RKO (cell line): ENCODE data around the gene LIPT1.
A peak's percentile ranks its signal among the peaks of the same experiment; 100 is the strongest.
"Not testable (repeated sequence)": the region's sequence is repeated elsewhere in the genome, so short reads cannot be mapped to it uniquely, and the experiment has no call there.

Experiments used
- DNase-seq: peaks from one replicate; pipeline ENCODE4 v3.0.0-alpha.2; 2016; ENCODE audit warnings: low spot score

The LIPT1 gene

DNA sequence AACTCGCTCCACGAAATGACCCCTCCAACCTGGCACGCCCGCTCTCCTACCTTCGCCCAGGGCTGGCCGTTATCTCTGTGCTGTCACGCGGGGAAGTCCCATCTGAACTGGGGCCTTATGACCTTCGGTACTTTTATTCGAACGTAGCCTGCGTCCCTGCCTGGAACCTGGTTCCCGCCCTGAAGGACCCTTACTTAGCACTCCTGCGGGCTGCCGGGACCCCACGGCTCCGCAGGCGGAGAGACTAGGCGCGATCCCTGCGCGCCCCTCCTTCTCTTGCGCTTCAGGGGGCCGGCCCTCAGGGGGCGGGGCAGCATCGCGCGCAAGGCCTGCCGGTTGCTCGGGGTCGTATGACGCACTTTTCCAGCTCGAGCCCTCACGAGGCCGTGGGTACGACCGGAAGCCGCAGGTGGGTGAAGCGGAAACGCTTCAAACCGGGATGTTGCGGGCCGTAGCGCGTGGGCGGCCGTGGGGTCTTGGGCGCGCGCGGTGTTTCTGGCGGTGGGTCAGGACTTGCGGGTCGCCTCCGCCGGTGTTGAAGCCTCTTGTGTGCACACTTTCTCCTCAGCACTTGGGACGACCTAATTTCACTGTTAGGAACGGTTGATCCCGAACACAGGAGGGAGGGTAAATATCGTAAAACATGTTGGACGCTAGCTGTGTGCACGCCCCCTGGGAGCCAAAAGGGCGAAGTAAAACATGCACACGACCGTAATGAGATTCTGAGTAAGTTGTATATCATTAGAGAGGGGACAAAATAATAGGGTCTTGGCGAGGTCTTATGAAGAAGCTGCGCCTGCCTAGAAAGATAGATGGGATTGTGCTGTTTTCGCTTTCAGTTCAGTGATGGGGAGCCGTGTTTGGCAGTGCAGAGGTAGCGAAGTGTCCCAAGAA, at the start of gene LIPT1, which contains the start of gene TSGA10:
Gene LIPT1 (plus strand): TSS at position 325 of the 894 bp plus-strand sequence. CDS start 6,991 bp downstream, outside the sequence.
Gene TSGA10 (minus strand): TSS at position 300 of the 894 bp plus-strand sequence. CDS start 45,503 bp downstream, outside the sequence.
- peak; percentile 94 for DNase-seq

GRCh38 chr2:99106913-99107312, 47.9 kb upstream of the LIPT1 start:
- DNase-seq, result no peak

DNA sequence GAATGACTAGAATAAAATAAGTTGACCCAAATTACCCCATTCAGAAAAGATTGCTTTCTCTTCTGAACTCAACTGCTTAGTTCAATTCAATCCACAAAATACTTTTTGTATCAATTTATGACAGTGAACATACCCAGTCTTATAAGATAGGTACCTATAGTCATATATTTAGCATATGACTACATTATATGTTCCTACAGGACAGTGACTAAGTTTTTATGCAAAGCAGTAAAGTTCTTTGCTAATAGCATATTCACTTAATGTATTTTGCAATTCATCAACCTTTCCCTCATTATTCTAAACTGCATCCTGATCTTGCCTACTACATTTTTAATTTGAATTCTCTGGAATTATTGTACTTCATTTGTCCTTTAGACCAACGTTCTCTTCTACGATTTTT, 43.5 kb upstream of the LIPT1 start:
- no peak for DNase-seq

DNA sequence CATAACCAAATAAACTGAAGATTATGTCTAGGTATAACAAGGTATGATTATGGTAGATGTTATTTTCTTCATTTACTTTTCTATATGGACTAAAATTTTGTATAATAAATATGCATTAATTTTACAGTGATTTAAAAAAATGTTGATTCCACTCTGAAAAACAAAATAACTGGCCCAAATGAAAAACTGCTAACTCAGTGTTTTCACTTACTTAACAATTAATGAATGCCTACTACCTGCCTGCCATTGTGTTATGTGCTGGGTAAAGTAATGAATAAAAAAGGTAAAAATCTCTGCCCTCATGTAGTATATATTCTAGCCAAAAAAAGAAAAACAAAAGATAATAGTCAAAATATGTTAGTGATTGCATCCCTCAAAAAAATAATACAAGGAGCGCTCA, 42.8 kb upstream of the LIPT1 start:
- DNase-seq, result no peak

DNA sequence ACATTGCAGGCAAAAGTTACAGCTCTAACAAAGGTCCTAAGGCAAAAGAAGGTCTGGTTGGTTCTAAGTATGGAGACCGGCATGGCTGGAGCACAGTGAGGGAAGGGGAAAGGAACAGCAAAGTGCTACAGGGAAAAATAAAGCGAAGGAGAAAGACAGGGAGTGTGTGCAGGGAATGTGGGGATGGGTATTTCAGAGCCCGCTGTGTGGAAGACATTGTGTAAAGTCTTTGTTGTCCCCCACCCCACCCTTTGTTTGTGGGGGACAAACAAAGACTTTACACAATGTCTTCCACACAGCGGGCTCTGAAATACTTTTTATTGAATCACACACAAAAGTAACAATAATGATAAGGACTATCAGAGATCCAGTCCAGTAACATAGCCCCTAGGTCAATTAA, 42.1 kb upstream of the LIPT1 start:
- no peak for DNase-seq

DNA sequence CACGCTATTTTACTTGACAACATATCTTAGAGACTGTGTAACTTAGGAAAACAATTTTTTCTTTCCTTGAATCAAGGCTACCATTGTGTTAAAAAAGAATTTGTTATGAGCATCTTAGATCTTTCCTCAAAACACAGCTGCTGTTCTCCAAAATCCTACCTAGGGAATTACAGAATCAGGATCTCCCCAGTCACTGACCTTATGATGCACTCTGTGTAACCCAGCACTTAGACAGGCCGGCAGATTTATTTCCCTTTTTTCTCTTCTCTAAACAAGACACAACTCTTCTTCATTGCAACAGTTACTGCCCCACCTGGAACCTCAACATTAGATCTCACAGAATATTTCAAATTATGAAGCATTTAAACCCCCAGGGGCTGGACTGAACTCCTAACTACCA, 26.8 kb upstream of the LIPT1 start:
- no peak for DNase-seq

DNA sequence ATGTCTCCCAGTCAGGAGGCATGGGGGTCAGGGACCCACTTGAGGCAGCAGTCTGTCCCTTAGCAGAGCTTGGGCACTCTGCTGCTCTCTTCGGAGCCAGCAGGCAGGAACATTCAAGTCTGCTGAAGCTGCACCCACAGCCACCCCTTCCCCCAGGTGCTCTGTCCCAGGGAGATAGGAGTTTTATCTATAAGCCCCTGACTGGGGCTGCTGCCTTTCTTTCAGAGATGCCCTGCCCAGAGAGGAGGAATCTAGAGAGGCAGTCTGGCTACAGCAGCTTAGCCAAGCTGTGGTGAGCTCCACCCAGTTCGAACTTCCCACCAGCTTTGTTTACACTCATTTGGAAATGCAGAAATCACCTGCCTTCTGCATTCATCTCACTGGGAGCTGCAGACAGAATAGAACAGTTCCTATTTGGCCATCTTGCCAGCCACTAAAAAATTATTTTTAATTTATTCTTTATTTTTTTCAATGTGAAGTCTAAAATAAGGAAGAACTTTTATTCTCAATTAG, 19.7 kb upstream of the LIPT1 start:
- DNase-seq, result not testable (repeated sequence)

GRCh38 chr2:99139003-99139402, 15.8 kb upstream of the LIPT1 start:
- DNase-seq, result peak; percentile 17

DNA sequence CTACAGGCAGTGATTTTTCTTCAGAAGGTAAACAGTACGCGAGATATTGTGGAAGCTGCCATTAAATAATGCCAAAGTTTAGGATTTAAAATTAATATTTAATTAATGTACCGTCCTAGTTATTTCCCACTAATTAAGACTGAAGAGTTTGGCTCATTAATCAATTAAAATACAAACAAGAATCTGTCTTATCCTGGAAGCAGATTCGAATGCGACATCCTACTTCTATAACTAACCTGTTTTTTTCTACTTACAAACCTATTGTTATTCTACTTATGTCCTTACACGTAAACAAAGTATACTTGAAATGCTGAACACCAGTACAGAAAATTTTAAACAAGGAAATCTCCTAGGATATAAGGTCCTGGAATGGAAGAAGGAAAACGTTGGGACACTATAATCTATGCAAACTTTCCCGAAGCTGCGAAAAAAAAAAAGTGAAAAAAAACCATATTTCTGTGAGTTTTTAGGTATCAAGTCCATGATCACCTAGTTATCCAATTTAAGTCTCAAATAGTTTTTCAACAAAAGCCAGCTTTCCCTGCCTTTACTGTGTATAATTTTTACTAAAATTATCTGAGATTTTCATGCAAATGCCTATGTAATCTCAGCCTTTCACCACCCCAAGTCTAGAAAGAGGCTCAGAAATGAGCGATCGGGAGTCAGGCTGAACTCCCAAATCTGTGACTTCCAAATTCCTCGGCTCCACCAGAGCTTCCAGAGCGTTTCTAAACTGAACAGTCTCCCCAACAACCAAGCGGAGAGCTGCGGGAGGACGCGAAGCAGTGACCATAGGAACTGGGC, 14.5 kb upstream of the LIPT1 start:
- DNase-seq, result no peak

DNA sequence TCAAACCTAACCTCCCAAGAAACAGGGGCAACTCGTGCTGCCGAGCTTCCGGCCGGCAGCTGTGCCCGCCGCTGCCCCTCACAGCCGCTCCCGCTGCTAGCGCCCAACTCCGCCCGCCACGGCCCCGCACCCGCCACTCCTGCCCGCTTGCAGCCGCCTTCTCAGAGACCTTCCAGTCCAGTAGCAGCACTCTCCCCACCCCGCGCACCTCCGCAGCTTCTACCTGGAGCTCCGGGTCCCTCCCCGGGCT, 14.0 kb upstream of the LIPT1 start:
- peak; percentile 78 for DNase-seq

GRCh38 chr2:99141110-99142108, 13.4 kb upstream of the LIPT1 start, which contains the start of gene C2orf15:
Gene C2orf15, plus strand, starts transcription at chr2:99141707. Its CDS starts 8,852 bp downstream, at chr2:99150559.
- peak; percentile 92 for DNase-seq

GRCh38 chr2:99150706-99151105, 4.1 kb upstream of the LIPT1 start:
- no peak for DNase-seq

DNA sequence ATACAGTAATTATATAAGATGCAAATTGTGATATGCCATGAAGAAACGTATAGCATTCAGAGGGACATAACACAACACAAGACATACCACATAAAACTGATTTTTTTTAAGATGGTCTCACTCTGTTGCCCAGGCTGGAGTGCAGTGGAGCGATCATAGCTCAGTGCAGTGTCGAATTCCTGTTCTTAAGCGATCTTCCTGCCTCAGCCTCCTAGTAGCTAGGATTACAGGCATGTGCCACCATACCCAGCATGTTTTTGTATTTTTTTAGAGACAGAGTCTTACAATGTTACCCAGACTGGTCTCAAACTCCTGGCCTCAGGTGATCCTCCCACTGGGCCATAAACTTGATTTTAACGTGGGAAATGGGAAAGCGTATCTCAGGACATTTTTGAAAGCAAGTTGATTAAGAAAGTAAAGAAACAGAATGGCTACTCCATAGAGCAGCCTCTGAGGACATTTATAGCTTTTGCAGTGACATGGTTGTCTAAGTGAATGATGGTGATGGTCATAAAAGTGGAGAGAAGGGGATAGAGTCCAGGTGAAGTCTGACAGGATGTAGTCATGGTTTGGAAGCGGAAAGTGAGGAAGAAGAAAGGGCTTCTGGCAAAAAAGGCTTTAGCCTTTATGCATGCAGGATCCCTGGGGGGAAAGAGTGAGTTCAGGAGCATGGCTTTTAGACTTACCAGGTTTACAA, 2.4 kb upstream of the LIPT1 start:
- no peak for DNase-seq

- DNase-seq, result peak; percentile 37
Observed at GRCh38 chr2:99153921-99154604, 704 bp upstream of the LIPT1 start.

DNA sequence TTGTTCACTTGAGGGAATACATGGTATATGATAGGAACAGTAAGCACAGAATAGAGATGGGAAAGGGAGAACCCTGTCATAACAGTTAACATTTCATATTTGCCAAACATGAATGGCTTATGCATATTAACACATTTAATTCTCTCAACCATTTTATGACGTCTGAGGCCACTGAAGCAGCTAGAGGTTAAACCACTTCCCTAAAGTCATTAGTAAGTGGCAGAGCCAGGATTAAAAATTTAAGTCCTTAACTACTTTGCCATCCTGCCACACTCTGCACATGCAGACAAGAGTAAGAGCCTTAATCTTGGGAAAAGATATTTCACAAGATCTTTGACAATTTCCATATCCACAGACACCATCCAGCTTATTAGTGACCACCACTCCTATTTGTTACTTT, 2.1 kb downstream of the LIPT1 start:
- DNase-seq, result no peak

DNA sequence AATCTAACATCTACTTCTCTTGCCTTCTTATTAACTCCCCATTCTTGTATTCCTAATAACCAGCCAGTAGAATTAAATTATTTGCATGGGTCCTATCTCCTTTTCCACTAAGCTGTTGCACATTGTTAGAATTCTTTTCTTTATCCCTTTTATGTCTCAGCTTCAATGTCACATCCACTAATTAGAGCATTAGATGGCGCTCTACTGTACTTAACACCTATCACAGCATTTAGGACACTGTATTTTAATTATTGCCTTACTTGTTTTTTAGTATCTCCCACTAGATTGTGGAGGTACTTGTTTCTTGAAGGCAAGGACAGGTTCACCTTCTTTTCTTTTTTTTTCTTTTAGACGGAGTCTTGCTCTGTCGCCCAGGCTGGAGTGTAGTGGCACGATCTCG, 3.8 kb downstream of the LIPT1 start:
- no peak for DNase-seq

GRCh38 chr2:99159594-99159993, 4.8 kb downstream of the LIPT1 start:
- DNase-seq, result no peak

DNA sequence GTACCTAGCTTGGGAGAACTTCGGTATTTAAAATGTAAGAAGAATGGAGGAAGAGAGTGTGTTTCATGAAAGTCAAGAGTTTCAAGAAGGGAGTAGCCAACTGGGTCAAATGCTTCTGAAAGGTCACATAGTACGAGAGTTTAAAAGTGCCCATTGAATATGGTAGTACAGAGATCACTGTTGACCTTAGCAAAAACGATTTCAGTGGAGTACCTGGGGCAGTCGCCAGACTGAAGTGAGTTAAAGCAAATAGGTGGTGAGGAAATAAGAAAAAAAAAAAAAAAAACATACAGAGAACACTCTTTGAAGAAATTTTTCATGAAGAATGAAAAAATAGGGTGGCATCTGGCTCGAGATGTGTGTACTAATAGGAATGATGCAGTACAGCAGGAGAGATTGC, 11.5 kb downstream of the LIPT1 start:
- no peak for DNase-seq

DNA sequence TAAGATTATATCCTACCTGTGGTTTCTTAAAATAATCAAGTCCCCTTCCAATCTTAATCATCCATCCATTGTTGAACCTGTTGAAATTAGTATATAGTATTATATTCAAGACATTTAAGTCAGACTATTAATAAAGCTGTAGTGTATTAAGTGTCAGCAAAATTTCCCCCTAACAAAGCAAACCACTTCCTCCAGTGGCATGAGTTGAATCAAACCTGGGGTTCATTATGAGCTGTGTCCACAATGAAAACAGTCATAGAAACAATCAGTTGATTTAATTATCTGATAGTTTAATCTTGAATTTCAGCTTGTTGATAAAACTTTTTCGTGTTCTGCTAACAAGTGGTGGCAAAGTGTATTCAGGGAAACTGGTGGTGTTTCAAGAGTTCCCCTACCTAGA, 14.8 kb downstream of the LIPT1 start:
- DNase-seq, result no peak

DNA sequence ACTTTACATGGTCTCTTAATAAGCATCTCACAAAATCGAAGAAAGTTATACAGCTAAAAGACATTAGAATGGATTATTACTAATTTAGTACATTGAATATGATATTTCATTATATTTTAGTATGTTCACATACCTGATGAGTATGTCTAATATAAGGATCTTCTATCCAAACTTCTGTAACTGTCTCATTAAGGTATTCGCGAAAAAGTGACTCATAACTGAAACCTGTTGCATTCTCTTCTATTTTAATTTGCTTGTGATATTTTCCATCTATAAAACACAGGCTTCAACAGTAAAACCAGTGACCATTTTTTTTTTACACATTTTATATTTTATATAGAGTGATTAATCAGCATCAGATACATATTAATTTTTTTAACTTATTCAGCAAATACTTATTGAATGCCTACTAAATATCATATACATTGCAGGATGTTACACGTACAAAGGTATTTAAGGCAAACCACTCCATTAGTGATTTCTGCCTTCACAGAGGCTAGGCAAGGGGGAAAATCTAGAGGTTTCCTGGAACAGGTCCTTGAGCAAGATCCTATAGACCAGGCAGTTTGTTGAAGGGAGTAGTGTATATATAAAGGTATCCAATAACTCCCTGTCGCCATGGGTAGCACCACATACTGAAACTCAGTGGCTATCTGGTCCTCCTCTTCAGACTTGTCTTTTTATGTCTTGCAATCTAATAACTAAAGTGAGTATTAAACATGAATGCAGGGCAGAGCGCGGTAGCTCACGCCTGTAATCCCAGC, 16.8 kb downstream of the LIPT1 start:
- no peak for DNase-seq
